Spinal cord (tissue), 10 donors: ENCODE measurements around the gene OPALIN. TPM values are rescaled to one million over a fixed set of nuclear protein-coding genes. Genes with fewer than 3 reads are reported as not detected.

Experiments used
- DNase-seq, 6 donors: peaks; one replicate each; pipeline versions ENCODE4 v3.0.0 to v3.0.0-alpha.2; 2013 to 2015; ENCODE audit warnings: low spot score in 6 of 6, low read depth in 4 of 6
- H3K27ac ChIP-seq: one replicate; pipeline ENCODE4 v1.5.1; 2013; ENCODE audit warnings: low read depth, low read length, control low read depth
- H3K27me3 ChIP-seq: one replicate; pipeline ENCODE4 v1.6.1; 2013; ENCODE audit warnings: low read length; ENCODE audit not compliant: control insufficient read depth, insufficient read depth
- H3K36me3 ChIP-seq: one replicate; pipeline ENCODE4 v1.6.1; 2013; ENCODE audit warnings: low read length; ENCODE audit not compliant: control insufficient read depth, insufficient read depth
- H3K4me1 ChIP-seq: one replicate; pipeline ENCODE4 v1.6.1; 2013; ENCODE audit warnings: low read length; ENCODE audit not compliant: control insufficient read depth, insufficient read depth
- H3K4me3 ChIP-seq: one replicate; pipeline ENCODE4 v1.5.1; 2013; ENCODE audit warnings: low read depth, low read length, control low read depth
- H3K9me3 ChIP-seq: one replicate; pipeline ENCODE4 v1.6.1; 2013; ENCODE audit warnings: low read length; ENCODE audit not compliant: control insufficient read depth, insufficient read depth
- WGBS: methylation state at CpG from one replicate; pipeline ENCODE4 v1.1.5; 2013; ENCODE audit warnings: missing lambda C conversion rate; ENCODE audit not compliant: insufficient coverage; 5-methylcytosine and 5-hydroxymethylcytosine counted together
- long read RNA-seq, 4 donors: transcript quantifications; one replicate each; lab custom pipeline, GENCODE V29; 2026
- polyA plus RNA-seq, 2 donors: library from polyadenylated mRNA; unstranded; fragments of 120-200 nt; gene quantifications; one replicate each; pipeline ENCODE4 v1.2.1, GENCODE V29; 2013; ENCODE audit not compliant: insufficient read length in 2 of 2
- total RNA-seq, 2 donors: library from RNA; depleted of rRNA in 1 of 2; stranded (reverse); fragments of 120-200 nt in 1 of 2; fragments of >200 nt in 1 of 2; gene quantifications; one replicate each; pipeline versions ENCODE4 v1.2.3 to v1.2.4, GENCODE V29; 2013 to 2014
- donor health status: healthy.

Gene OPALIN, protein sequence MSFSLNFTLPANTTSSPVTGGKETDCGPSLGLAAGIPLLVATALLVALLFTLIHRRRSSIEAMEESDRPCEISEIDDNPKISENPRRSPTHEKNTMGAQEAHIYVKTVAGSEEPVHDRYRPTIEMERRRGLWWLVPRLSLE
- total RNA-seq = 1 to 10 TPM in 1 of 2 donors, under 1 TPM in 1; 0.88 to 4.8 TPM
- under 1 TPM; 0.79 to 0.83 TPM for polyA plus RNA-seq
- long read RNA-seq, donor 1 = 0 reads
- long read RNA-seq, donor 2 = 0 reads
- long read RNA-seq, donor 3 = 0 reads
- long read RNA-seq, donor 4 = 0 reads

- H3K27ac ChIP-seq = no peak within 1 kb of the TSS
- no peak within 1 kb of the TSS for H3K4me3 ChIP-seq
- WGBS = 61% methylated on average over 4 of the region's 7 CpGs
Observed at GRCh38 chr10:96358851-96359540, at the start of gene OPALIN. Gene OPALIN, minus strand, starts transcription at chr10:96359002. Its CDS starts 106 bp downstream, at chr10:96358896.

GRCh38 chr10:96408201-96408600 lies 49.4 kb upstream of the OPALIN start:
- peak in 1 of 6 donors; percentile 89 for DNase-seq
- H3K4me1 ChIP-seq = peaks cover 3% of the 10 kb centered on the region
- peaks cover 2% of the 10 kb centered on the region for H3K36me3 ChIP-seq
- no peak overlapping the region for H3K27ac ChIP-seq
- WGBS = no CpG with 5 or more reads among the region's 1 CpG
- H3K27me3 ChIP-seq = no peaks in the 10 kb centered on the region
- no peak overlapping the region for H3K4me3 ChIP-seq
- no peaks in the 10 kb centered on the region for H3K9me3 ChIP-seq

More at GRCh38 chr10:96358851-96359540, at the start of gene OPALIN:
- Histone ChIP-seq H3K36me3 (no peaks in the 10 kb centered on the region), H3K27me3 (no peaks in the 10 kb centered on the region), H3K9me3 (no peaks in the 10 kb centered on the region), H3K4me1 (no peaks in the 10 kb centered on the region)
- no peak for DNase-seq

- Histone ChIP-seq H3K27ac (no peak overlapping the region), H3K4me1 (peaks cover 3% of the 10 kb centered on the region), H3K9me3 (no peaks in the 10 kb centered on the region), H3K27me3 (no peaks in the 10 kb centered on the region), H3K36me3 (peaks cover 2% of the 10 kb centered on the region), H3K4me3 (no peak overlapping the region)
- 94% methylated on average over 3 of the region's 15 CpGs for WGBS
- no peak for DNase-seq
Observed at GRCh38 chr10:96407560-96408069, 48.8 kb upstream of the OPALIN start.

DNA sequence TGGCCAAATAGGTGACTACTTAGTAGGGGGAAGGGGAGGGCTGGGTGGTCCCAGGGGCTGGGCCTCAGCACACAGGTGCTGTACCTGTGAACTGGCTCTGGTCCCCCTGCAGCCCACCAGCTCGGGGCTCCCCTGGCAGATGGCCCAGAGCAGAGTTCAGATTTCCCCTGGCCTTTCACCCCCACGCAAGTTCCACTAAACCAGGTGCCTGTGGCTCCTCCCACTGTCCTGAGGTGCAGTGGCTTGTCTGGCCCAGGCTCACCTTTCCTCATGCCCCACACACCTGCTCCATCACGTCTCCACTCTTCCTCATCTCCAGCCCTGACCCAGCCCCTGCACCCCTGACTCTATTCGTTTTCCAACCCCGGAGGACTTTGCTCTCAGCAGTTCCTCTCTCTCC lies 47.3 kb upstream of the OPALIN start:
- Histone ChIP-seq H3K9me3 (no peaks in the 10 kb centered on the region), H3K36me3 (peaks cover 2% of the 10 kb centered on the region), H3K27me3 (no peaks in the 10 kb centered on the region), H3K4me1 (peaks cover 5% of the 10 kb centered on the region), H3K27ac (no peak overlapping the region), H3K4me3 (no peak overlapping the region)
- 93% methylated on average over 5 of the region's 5 CpGs for WGBS
- DNase-seq = no peak

GRCh38 chr10:96402417-96403305 lies 43.9 kb upstream of the OPALIN start:
- Histone ChIP-seq H3K4me1 (peaks cover 13% of the 10 kb centered on the region), H3K27ac (no peak overlapping the region), H3K9me3 (no peaks in the 10 kb centered on the region), H3K4me3 (no peak overlapping the region), H3K27me3 (peaks cover 5% of the 10 kb centered on the region), H3K36me3 (no peaks in the 10 kb centered on the region)
- 82% methylated on average over 14 of the region's 16 CpGs for WGBS
- DNase-seq = no peak

- no peaks in the 10 kb centered on the region for H3K9me3 ChIP-seq
- no peak overlapping the region for H3K4me3 ChIP-seq
- peaks cover 12% of the 10 kb centered on the region for H3K27me3 ChIP-seq
- peak in 1 of 6 donors; percentile 77 for DNase-seq
- WGBS = 43% methylated on average over 5 of the region's 7 CpGs
- H3K36me3 ChIP-seq = no peaks in the 10 kb centered on the region
- peaks cover 14% of the 10 kb centered on the region for H3K4me1 ChIP-seq
- peak overlapping the region; percentile 47 for H3K27ac ChIP-seq
Observed at GRCh38 chr10:96401036-96401435, 42.2 kb upstream of the OPALIN start.

GRCh38 chr10:96400465-96400864 lies 41.7 kb upstream of the OPALIN start:
- H3K27me3 ChIP-seq = peaks cover 12% of the 10 kb centered on the region
- H3K36me3 ChIP-seq = no peaks in the 10 kb centered on the region
- no peak overlapping the region for H3K4me3 ChIP-seq
- H3K9me3 ChIP-seq = no peaks in the 10 kb centered on the region
- peak in 1 of 6 donors; percentile 10 for DNase-seq
- no CpG with 5 or more reads among the region's 3 CpGs for WGBS
- H3K27ac ChIP-seq = no peak overlapping the region
- peaks cover 18% of the 10 kb centered on the region for H3K4me1 ChIP-seq

- 100% methylated on average over 1 of the region's 1 CpG for WGBS
- H3K36me3 ChIP-seq = no peaks in the 10 kb centered on the region
- no peak overlapping the region for H3K27ac ChIP-seq
- H3K27me3 ChIP-seq = peaks cover 12% of the 10 kb centered on the region
- no peaks in the 10 kb centered on the region for H3K9me3 ChIP-seq
- no peak overlapping the region for H3K4me3 ChIP-seq
- H3K4me1 ChIP-seq = peaks cover 18% of the 10 kb centered on the region
- no peak for DNase-seq
Observed at GRCh38 chr10:96397902-96398301, 39.1 kb upstream of the OPALIN start.
